Progenitor cell of endocrine pancreas (in vitro differentiated cells): ENCODE measurements around the gene TMEM100. TPM values are rescaled to one million over a fixed set of nuclear protein-coding genes. Genes with fewer than 3 reads are reported as not detected.

Experiments
- DNase-seq: peaks from one replicate; pipeline ENCODE4 v3.0.0; 2021; ENCODE audit warnings: low spot score; ENCODE audit not compliant: unreplicated experiment
- H3K27ac Mint-ChIP-seq: 2 replicates; pipeline ENCODE4 v1.8.0; 2021; ENCODE audit warnings: mild to moderate bottlenecking, moderate library complexity, mixed read lengths
- H3K27me3 Mint-ChIP-seq: 2 replicates; pipeline ENCODE4 v1.8.0; 2021; ENCODE audit warnings: mixed read lengths
- H3K36me3 Mint-ChIP-seq: 2 replicates; pipeline ENCODE4 v1.8.0; 2022; ENCODE audit warnings: mixed read lengths; ENCODE audit not compliant: insufficient read depth
- H3K4me1 Mint-ChIP-seq: 2 replicates; pipeline ENCODE4 v1.8.0; 2021; ENCODE audit warnings: low read depth, mixed read lengths
- H3K4me3 Mint-ChIP-seq: 2 replicates; pipeline ENCODE4 v1.8.0; 2021; ENCODE audit warnings: low read depth, mild to moderate bottlenecking, moderate library complexity, mixed read lengths
- H3K9me3 Mint-ChIP-seq: 2 replicates; pipeline ENCODE4 v1.8.0; 2021; ENCODE audit warnings: low read depth, mixed read lengths
- CTCF ChIP-seq: fragments of 200-600 bp; sonication (generic); IDR thresholded peaks from one replicate; pipeline ENCODE4 v1.5.0; 2021; ENCODE audit warnings: antibody characterized with exemption, mild to moderate bottlenecking; ENCODE audit not compliant: unreplicated experiment
- total RNA-seq: library from RNA; stranded (reverse); gene quantifications from 2 replicates; pipeline ENCODE4 v1.2.1, GENCODE V29; 2021

TMEM100 gene
- total RNA-seq, 1 donor from 2014 or later, result 1.1 TPM

- no peak overlapping the region for H3K27ac Mint-ChIP-seq
- H3K36me3 Mint-ChIP-seq, result no peaks in the 10 kb centered on the region
- H3K4me1 Mint-ChIP-seq, result peaks cover 10% of the 10 kb centered on the region
- peaks cover 11% of the 10 kb centered on the region for H3K27me3 Mint-ChIP-seq
- no peak for TF ChIP-seq CTCF
- no peak overlapping the region for H3K4me3 Mint-ChIP-seq
- H3K9me3 Mint-ChIP-seq, result no peaks in the 10 kb centered on the region
- DNase-seq, result no peak
These were observed 14.3 kb downstream of the TMEM100 start for GRCh38 chr17:55708175-55708974.

GRCh38 chr17:55706808-55707773, 15.6 kb downstream of the TMEM100 start:
- Mint-ChIP-seq H3K4me1 (peaks cover 10% of the 10 kb centered on the region), H3K27me3 (peaks cover 11% of the 10 kb centered on the region), H3K9me3 (peaks cover 4% of the 10 kb centered on the region), H3K4me3 (no peak overlapping the region), H3K27ac (no peak overlapping the region), H3K36me3 (no peaks in the 10 kb centered on the region)
- no peak for TF ChIP-seq CTCF
- DNase-seq, result no peak

- Mint-ChIP-seq H3K4me1 (peaks cover 10% of the 10 kb centered on the region), H3K9me3 (peaks cover 14% of the 10 kb centered on the region), H3K27ac (no peak overlapping the region), H3K4me3 (no peak overlapping the region), H3K27me3 (peaks cover 11% of the 10 kb centered on the region), H3K36me3 (no peaks in the 10 kb centered on the region)
- no peak for DNase-seq
- no peak for TF ChIP-seq CTCF
These were observed 16.8 kb downstream of the TMEM100 start for GRCh38 chr17:55705847-55706246.

- Mint-ChIP-seq H3K9me3 (peaks cover 15% of the 10 kb centered on the region), H3K27ac (no peak overlapping the region), H3K4me3 (no peak overlapping the region), H3K27me3 (peaks cover 6% of the 10 kb centered on the region), H3K36me3 (no peaks in the 10 kb centered on the region), H3K4me1 (peaks cover 10% of the 10 kb centered on the region)
- no peak for DNase-seq
- no peak for TF ChIP-seq CTCF
These were observed 18.3 kb downstream of the TMEM100 start for GRCh38 chr17:55704401-55704800.

- Mint-ChIP-seq H3K27ac (no peak overlapping the region), H3K9me3 (peaks cover 15% of the 10 kb centered on the region), H3K4me3 (no peak overlapping the region), H3K27me3 (no peaks in the 10 kb centered on the region), H3K4me1 (peaks cover 8% of the 10 kb centered on the region), H3K36me3 (no peaks in the 10 kb centered on the region)
- no peak for TF ChIP-seq CTCF
- no peak for DNase-seq
These were observed 20.5 kb downstream of the TMEM100 start for GRCh38 chr17:55702150-55702549.
